NOMO-1 treated with dmso at 0.1 percent for 144 hours (cell line): ENCODE results near the gene MED8.

Experiments
- DNase-seq: peaks from one replicate; lab custom pipeline; 2025; ENCODE audit not compliant: unreplicated experiment; lab: John Stamatoyannopoulos, UW

The MED8 gene

GRCh38 chr1:43339584-43340232 is 49.9 kb downstream of the MED8 start:
- no peak for DNase-seq

- DNase-seq, result no peak
Measured at GRCh38 chr1:43338001-43338400, 51.6 kb downstream of the MED8 start.

- no peak for DNase-seq
Measured at GRCh38 chr1:43337588-43337987, 52.0 kb downstream of the MED8 start, which contains the start of gene MPL. Gene MPL (plus strand): TSS chr1:43337818. CDS start chr1:43337849, 31 bp downstream.

GRCh38 chr1:43334453-43335205 is 55.0 kb downstream of the MED8 start:
- no peak for DNase-seq
